GM04503 (cell line): ENCODE results near the gene PDZD2.

ENCODE experiments used
- DNase-seq: peaks from one replicate; pipeline ENCODE4 v3.0.0-alpha.2; 2012; ENCODE audit warnings: low read depth

Gene PDZD2

DNA sequence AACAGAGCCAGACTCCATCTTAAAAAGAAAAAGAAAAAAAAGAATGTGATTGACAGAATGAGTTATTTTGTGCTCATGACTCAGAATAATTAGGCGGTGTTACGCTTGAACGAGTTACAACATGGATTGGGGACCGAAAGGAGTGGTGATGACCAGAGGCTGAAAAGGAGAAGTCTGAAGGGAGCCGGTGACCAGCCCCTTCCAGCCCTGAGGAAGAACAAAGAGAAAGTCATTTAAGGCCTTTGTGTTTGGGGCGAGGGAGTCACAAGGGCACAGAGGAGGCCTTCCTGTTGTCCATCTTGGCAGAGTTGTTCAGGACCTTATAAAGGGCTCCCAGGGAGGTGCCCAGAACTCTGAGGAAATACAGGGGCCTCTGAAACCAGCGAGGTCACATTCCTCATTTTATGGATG is 403.6 kb downstream of the PDZD2 start:
- DNase-seq, result no peak

DNA sequence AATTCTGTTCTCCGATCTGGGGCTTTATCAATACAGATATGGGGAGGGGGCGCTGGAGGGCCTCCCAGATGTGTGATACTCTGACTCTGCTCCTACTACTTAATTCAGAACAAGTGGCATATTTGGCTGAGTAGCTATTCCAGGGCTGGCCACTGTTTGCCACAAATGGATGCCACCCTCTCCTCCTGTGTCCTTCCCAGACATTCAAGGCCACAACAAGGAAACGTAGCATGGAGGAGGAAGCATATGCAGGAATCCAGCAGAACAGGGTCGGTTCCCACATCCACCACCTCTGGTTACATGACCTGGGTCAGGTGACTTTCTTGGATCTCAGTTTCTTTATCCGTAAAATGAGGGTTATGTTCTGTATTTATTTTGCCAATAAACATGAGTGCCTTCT is 404.2 kb downstream of the PDZD2 start:
- DNase-seq, result no peak

DNA sequence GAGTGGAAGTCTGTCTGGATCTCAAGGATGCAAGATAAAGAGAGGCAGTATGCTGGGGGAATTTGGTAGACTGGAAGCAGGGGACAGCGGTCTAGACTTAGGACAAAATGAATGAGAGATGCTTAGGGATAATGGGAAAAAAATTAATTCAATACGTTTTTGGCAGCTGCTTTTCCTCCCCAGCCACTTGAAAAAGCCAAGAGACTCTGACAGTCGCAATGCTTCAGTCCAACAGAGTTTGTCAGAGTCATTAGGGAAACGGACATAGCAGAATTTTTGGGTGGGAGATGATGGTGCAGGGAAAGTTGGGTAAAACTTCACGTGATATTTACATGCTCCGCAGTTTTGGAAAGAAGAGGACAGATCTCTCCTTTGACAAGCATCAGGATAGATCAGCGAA is 405.5 kb downstream of the PDZD2 start:
- DNase-seq, result no peak

DNA sequence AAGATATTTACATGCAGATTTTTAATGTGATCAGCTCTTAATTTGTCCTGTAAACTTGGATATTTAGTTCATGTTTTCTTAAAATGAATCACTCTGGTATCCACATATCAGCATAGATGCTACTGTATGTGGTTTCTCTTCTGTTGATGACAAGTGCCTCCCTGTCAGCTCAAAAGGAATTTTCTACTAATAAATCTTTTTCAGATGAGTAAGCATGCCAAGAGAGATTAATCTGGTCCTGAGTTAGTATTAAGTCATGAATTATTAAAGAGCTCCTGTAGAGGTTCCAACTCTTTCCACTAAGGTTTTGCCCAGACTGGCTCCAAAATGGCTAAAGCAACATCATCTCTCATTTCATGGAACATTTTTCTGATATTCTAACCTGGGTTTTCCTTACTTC is 406.0 kb downstream of the PDZD2 start:
- DNase-seq, result no peak

DNA sequence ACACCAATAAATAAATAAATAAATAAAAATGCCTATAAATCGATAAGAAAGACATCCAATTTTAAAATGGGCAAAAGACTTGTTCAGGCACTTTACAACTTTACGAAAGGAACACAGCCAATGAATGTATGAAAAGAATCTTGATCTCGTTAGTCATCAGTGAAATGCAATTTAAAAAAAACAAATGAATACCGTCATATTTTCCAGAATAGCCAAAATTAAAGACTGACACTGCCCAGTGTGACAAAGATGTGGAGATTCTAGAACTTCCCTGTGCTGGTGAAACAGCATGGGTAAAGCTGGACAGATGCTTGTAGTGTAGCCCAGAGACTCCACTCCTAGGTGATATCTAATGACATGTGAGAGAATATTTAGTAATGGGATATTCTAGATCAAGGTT is 408.1 kb downstream of the PDZD2 start:
- no peak for DNase-seq

DNA sequence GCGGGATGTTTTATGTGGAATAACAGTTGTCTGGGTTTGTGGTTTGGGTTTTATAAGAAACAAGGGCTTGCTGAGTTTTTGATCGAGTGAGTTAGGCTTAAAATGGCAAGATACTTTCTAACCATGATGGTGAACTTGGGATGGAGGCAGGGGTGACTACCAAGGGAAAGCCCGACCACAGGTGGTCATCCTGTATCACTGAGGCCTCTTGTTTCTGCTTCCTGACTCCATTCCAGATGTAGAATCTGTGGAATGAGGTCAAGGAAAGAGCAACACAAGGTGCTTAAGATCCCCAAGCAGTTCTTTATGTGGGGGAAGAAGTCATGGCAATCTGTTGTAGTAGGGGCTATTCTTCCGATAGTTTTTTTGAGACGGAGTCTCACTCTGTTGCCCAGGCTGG is 412.9 kb downstream of the PDZD2 start:
- DNase-seq, result no peak

DNA sequence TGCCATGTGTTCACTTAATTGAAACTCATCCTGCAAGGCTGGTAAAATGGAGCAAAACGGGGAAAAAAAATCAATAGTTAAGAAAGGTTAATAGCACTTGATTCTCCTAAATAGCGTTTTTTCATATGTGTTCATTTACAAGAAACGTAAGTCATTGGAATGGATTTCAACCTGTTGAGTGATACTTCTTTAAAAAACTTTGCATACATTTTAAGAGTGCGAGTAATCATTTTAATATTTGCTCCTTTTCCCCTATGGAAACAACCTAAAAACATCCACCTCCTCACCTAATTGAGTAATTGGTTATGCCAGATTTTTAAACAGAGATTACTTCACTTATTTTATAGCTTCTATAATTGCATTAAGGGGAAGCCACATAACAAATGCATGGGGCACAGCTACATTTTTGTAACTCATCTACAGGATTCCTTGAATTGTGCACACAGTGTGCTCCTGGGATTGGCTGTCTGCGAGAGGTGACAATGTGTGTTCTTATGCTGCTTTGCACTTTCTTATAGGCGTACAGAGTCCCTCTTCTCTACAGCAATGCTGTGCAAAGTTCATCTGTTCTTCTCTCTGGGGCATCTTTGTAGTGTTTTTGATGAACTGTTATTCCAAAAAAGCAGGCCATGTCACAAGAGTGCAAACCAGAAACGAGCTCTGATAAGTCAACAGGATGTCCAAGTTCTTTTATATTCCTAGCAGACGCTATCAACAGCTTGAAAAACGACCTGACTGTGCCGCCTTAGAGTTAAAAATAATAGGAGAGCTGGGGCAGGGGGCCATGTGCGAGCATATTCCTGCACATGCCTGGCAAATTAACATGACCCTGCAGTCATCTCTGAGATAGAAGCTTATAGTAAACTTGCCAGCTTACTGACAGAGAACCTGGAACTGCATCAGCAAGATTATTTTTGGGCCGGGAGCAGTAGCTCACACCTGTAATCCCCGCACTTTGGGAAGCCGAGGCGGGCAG is 417.2 kb downstream of the PDZD2 start:
- DNase-seq, result no peak

DNA sequence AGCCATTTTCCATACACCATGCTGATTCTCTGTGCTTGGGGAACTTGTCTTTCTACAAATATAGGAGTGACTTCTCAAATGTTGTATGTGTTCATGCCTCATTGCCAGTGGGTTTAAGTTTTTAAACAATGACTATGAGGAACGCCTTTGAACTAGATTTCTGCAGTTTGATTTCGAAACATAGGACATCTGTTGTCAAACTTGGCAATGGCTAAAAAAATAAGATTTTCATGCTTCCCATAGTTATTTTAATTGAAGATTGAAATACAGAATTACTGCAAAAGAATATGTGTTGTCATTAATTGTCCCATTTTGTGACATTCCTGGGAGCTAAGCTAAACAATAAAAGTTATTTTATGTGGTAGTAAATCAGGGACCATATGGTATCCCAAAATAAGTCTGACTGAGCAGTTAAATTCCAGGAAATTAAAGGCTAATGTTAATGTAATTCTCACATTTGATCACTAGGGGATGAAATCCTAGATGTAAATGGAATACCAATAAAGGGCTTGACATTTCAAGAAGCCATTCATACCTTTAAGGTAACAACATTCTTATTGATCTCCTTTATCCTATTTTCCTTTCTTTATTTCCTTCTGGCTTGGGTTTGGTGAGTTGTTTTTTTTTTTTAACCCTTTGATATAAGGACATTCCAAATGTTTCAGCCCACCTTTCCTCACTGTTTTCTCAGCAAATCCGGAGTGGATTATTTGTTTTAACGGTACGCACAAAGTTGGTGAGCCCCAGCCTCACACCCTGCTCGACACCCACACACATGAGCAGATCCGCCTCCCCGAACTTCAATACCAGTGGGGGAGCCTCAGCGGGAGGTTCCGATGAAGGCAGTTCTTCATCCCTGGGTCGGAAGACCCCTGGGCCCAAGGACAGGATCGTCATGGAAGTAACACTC is 418.5 kb downstream of the PDZD2 start:
- DNase-seq, result no peak

DNA sequence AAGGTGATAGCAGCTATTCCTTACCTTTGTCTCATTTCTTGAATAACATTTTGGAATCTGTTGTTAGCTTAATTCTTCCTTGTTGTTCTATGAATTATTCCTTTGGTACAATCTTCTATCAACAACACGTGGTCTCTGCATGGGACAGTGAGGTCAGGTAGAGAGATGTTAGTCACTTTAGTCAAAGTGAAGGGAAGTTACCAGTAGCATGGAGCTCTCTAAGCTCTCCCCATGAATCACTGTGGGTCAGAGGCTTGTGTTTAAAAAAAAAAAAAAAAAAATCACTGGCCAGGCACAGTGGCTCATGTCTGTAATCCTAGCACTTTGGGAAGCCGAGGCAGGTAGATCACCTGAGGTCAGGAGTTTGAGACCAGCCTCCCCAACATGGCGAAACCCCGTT is 419.2 kb downstream of the PDZD2 start:
- no peak for DNase-seq

DNA sequence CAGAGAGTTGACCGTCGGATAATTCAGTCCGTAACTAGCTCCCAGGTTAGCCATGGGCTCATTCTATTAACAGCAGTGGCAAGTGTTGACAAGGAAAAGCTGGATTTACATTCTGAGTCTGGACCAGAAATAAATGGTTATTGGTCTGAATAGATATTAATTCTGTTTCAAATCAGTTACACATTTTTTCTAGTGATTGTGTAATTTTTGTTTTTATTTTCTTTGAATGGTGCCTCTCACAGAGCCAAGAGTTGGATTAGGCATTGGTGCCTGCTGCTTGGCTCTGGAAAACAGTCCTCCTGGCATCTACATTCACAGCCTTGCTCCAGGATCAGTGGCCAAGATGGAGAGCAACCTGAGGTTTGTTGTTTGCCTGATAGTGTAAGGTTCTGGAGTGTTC is 420.1 kb downstream of the PDZD2 start:
- DNase-seq, result no peak

DNA sequence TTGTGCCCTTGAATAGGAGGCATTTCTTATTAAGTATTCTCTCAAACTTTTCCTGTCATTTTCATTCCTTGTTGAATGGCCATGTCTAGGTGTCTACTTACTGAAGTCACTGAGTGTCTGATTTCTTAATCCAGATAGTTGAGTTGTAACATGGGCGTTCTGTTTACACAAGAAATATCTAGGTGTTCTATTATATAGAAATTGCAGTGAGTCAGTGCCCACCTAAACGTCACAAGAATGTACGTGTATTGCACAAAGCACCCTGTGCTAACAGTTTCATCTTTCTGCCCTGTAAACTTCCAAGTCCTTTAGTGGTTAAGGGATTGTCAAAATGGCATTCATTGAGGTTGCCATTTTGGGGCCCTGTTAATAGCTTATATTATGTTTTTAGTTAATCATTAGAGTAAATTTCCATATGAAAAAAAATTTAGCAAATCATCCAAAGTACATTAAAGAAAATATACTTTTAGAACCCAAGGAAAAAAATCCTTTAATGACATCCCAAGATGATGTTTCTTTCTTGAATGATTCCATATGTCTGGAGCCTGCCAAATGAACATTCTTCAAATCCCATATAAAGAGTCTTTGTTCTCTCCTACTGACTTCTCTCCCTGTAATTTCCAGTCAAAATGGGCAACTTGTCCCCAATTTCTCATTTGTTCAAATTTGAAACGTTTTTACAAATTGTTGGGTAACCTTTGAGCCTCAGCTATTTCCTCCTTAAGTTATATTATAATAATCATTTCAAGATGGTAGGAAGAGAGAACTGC is 421.0 kb downstream of the PDZD2 start:
- no peak for DNase-seq

DNA sequence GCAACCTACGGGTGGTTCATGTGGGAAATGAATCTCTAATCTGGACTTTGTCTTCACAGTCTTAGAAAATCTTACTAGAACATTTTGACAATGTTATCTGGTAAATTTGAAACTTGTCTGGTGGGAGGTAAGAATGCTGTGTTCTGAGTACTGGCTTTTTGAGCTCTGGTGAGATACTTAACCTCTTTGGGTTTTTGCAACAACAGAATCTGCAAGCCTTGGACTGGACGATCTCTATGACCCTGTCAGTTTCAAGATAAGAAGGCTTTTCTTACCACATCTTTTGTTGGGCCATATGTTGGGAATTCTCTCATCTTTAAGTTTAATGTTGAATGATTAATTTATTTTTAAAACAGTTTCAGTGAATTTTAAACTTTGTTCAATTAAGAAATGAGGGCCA is 422.3 kb downstream of the PDZD2 start:
- no peak for DNase-seq

DNA sequence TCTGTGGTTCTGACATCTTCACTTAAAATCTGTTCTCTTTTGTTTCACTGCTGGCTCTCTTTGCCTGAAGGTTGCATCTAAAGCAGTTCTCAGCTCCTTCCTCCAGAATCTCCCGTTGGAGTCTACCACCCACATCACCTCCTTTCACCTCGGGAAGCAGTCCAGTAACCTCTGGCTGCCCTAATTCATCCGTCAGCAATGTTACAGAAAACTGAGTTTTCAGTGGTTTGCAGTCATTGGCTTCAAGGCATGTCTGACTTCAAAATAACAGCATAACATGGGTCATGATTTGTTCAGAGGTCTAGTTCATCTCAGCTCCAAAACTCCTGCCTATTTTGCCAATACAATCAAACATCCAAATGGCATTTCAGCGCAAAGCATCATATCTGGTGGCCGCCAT is 427.5 kb downstream of the PDZD2 start:
- no peak for DNase-seq

DNA sequence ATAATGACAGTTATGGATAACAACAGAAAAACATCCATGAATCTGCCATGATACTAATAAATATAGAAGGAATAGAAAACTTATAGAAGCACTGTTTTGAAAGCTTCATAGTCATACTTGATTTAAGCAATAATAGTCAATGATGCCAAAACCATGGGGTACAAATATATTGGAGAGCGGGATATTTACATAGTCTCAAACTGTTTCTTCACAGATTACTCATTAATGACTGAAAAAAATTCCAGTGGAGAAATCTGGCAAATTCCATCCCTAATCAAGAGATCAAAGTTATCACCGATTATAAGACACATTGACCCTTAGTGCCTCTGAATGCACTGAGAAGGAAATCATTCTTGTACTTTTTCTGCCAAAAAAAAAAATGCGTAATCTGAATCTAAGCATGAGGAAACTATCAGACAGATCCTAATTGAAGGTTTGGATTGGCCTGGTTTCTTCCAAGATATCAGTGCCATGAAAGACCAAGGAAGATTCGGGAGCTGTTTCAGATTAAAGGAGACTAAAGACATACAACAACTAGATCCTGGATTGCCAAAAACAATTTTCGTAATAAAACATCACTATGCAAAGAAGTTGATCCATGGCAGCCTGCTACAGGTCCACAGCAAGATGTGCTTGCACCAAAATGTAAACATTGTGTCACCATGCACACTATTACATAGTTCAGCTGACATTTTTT is 429.0 kb downstream of the PDZD2 start:
- DNase-seq, result no peak

DNA sequence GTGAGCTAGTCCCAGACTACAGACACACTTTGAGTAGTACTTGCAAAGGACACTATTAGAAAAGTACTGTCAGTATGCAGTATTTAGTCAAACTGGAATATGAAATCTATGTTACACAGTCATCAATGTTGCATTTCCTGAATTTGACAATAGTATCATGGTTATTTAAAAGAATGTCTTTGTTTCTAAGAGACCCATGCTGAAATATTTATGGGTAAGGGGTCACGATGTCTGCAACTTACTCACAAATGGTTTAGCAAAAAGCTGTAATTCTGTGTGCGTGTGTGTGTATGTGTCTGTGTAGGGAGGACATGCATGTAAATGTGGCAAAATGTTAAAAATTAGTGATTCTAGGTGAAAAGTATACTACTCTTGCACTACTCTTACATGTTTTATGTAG is 429.6 kb downstream of the PDZD2 start:
- DNase-seq, result no peak

DNA sequence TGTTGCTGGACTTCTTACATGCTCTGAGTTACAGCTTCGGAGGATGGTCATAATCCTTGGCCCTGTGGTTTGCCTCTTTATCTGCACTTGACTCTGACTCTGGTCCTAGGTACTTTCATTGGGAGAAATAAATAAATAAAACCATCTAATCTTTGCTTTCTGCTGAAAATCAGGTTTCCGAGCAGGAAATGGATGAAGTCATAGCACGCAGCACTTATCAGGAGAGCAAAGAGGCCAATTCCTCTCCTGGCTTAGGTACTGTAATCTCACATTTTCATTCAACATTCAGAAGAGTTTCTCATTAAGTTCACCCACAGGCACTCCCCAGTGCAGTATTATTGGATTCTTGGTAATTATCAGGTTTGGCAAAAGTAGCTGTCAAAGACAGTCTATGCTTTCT is 430.5 kb downstream of the PDZD2 start:
- DNase-seq, result no peak

DNA sequence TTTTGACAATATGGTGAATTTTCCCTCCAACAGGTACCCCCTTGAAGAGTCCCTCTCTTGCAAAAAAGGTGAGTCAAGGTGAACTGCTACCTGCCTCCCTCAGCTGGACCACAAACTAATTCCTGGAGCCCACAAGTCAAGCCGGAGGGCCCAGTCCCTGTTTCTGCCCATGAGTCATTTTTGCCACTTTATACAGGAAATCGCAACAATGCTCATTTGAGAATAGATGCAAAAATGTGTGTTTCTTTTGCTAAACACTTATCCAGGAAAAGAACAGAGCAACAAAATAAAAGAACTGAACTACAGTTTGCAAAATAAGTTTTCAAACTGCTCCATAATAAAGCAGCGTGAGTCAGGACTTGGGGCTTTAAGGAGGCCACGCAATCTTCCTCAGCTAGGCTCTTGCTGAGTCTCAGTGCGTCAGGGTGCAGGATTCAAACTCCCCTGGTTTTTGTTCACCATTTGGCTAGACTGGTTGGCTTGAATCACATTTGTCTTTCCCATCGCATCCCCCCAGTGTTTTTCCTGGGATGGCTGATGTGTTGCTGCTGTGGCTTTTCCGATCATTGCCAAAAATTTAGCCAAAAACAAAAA is 432.5 kb downstream of the PDZD2 start:
- DNase-seq, result no peak

DNA sequence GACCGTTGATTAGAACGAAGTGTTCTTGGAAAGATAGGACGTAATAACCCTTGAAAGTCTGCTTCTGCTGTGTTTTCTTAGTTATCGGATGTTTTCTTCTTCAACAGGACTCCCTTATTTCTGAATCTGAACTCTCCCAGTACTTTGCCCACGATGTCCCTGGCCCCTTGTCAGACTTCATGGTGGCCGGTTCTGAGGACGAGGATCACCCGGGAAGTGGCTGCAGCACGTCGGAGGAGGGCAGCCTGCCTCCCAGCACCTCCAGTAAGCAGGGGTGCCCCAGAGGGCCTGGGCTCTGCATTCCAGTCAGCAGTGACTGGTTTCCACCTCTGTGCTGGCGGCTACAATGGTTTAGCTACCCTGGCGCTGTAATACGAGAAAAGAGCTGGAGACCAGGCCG is 433.1 kb downstream of the PDZD2 start:
- DNase-seq, result no peak

DNA sequence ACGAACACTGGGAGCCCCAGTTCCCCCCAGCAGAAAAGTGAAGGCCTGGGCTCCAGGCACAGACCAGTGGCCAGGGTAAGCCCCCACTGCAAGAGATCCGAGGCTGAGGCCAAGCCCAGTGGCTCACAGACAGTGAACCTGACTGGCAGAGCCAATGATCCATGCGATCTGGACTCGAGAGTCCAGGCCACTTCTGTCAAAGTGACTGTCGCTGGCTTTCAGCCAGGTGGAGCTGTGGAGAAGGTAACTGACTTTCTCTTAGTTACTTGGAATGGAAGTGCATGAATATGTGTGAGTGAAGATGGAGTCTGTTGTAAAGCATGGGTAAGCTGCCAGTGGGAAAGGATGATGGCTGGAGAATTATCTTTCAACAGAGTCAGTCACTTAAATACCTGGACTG is 435.5 kb downstream of the PDZD2 start:
- DNase-seq, result no peak

DNA sequence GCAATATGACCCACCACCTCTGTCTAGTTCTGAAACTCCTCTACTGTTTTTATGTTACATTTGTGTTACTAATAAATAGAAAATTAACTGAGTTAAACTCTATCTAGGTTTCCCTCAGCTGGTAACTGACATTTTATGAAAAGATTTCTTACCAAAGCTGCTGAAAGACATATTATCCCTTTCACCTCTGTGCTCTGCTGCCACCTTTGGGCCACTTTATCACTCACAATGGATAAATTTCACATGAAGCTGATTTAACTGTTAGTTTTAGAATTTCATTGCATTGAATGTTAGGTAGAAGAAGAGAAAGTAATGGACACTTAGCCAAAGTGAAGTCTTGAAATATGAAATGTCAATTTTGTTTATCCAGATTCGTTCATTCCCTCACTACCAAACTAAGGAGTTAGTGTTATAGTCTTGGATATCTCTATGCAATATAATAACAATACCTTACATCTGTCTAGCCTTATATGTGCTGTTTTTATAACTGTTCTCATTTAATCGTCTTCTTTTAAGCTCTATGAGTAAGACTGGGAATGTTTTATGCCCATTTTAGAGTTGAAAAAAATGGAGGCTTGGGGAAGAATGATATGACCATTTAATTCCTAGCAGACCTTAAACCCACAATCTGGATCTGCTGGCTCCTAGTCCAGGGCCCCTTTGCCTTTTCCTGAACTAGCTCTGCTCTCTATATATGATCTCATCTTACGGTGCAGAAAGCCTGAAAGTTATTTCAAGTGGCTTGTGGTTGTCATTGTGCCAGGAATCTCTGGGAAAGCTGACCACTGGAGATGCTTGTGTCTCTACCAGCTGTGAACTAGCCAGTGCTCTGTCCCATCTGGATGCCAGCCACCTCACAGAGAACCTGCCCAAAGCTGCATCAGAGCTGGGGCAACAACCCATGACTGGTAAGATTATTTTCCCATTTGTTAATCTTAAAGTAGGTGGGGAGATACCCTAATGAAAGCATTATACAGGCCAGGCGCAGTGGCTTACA is 438.1 kb downstream of the PDZD2 start:
- DNase-seq, result no peak
